Measurements from ENCODE around the gene TM9SF4.
"Not testable (repeated sequence)": the region's sequence is repeated elsewhere in the genome, so short reads cannot be mapped to it uniquely, and the experiment has no call there.

- not testable (repeated sequence) for TF ChIP-seq CTCF (conservative IDR thresholded peaks at IDR 0.05); EZH2 (IDR thresholded peaks at IDR 0.05; ENCODE audit: low read depth)
These were observed 7.3 kb downstream of the TM9SF4 start for GRCh38 chr20:32116796-32117195.
